DLD1 (cell line): Measurements from ENCODE around the gene IFRD2.

Source experiments
- in situ Hi-C: cut with HindIII; loops from 2 replicates; pipeline ENCODE4 v1.10.0; 2017; ENCODE audit warnings: low sequenced_read_pairs

The IFRD2 gene, protein sequence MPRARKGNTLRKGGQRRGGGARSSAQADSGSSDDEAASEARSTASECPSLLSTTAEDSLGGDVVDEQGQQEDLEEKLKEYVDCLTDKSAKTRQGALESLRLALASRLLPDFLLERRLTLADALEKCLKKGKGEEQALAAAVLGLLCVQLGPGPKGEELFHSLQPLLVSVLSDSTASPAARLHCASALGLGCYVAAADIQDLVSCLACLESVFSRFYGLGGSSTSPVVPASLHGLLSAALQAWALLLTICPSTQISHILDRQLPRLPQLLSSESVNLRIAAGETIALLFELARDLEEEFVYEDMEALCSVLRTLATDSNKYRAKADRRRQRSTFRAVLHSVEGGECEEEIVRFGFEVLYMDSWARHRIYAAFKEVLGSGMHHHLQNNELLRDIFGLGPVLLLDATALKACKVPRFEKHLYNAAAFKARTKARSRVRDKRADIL

DNA sequence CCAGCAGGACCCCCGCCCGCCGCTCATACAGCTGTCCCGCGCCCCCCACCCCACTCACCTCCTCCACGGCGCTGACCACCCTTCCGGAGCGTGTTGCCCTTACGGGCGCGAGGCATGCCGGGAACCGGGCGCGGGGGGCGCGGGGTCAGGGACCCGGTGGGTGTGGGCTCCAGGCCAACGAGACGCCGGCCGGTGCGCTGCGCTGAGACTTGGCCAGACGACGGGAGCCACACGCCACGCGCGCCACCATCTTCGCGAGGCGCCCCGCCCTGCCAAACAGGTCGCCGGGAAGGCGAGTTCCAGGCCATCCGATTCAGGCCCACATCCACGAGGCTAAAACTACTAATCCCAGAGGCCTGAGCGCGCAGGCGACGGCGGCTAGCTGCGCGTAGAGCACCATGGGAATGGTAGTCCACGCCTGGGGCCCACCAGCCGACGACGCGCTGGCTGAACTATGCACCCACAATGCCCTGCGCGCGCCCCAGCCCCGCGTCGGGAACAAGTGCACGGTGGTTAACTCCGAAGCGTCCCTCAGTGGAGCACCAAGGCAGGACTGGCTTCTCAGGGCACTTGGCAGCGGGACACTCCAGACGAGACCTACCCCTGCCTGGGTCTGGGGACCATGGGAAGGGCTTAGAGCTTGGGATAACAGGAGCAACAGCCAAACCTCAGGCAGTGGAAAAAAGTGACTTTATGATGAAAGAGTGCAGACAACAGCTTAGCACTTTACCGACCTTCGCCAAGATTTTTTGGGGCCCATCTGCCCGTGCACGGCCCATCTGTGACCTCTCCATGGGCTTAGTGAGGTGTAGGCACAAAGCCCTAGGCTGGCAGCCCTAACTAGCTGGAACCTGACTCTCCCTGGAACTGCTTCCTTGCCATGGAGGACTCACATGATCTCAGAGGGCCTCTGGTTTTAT lies at the start of gene IFRD2:
TSS of gene IFRD2 (minus strand) at position 271 of the 920 bp plus-strand sequence. CDS start at position 116, 155 bp downstream.
- in situ Hi-C loops: no loop called here

DNA sequence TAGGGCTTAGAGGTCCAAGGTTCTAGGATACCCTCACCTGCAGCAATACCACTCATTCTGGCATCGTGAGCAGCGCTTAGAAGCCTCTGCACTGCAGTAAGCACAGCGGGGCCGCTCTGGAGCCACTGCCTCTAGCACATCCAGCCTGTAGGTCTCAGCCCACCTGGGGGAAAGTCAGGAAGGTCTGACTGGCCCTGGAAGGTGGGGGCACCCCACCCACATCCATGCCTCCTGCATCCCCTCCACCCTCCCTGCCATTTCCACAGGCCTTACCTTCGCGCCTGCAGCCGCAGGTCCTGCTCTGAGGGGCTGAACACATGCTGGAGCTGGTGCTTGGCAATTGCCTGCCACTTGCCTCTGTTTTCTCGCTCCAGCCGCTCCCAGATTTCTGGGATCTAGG lies 49.3 kb upstream of the IFRD2 start:
- in situ Hi-C loops: loop anchor here (25.0 kb wide), 1 partner anchor 1046 kb away; the partner anchor contains the start of genes MANF and RBM15B

DNA sequence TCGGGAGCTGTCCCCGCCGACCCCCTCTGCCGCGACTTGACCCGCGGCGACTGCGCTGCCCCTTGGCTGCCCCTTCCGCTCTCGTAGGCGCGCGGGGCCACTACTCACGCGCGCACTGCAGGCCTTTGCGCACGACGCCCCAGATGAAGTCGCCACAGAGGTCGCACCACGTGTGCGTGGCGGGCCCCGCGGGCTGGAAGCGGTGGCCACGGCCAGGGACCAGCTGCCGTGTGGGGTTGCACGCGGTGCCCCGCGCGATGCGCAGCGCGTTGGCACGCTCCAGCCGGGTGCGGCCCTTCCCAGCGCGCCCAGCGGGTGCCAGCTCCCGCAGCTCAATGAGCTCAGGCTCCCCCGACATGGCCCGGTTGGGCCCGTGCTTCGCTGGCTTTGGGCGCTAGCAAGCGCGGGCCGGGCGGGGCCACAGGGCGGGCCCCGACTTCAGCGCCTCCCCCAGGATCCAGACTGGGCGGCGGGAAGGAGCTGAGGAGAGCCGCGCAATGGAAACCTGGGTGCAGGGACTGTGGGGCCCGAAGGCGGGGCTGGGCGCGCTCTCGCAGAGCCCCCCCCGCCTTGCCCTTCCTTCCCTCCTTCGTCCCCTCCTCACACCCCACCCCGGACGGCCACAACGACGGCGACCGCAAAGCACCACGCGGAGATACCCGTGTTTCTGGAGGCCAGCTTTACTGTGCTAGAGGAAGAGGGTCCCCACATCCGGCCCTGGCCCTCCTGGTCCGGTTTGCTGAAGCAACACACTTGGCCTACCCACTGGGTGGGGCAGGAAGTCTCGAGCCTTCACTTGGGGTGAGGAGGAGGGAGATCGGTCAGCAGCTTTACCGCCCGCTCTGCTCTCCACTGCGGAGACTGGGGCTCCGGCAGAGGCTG lies 48.5 kb upstream of the IFRD2 start, which contains the start of gene RASSF1:
TSS of gene RASSF1 (minus strand) at position 389 of the 882 bp plus-strand sequence. CDS start at position 358, 31 bp downstream.
- in situ Hi-C loops: loop anchor here (25.0 kb wide), 1 partner anchor 1047 kb away; the partner anchor contains the start of genes MANF and RBM15B

DNA sequence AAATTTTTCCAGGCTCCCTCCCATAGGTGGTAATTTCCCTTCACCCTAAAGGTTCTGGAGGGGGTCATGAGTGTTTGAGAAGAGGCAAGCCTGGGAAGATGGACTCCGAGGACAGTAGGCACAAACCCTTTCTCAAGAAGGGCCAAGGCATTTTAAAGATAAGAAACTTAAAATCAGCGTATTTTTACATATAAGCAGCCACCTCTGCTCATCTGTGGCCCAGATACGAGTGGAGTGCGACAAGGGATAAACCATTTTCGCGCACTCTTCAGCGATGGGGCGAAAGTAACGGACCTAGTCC lies 47.9 kb upstream of the IFRD2 start:
- in situ Hi-C loops: loop anchor here (25.0 kb wide), 1 partner anchor 1047 kb away; the partner anchor contains the start of genes MANF and RBM15B

DNA sequence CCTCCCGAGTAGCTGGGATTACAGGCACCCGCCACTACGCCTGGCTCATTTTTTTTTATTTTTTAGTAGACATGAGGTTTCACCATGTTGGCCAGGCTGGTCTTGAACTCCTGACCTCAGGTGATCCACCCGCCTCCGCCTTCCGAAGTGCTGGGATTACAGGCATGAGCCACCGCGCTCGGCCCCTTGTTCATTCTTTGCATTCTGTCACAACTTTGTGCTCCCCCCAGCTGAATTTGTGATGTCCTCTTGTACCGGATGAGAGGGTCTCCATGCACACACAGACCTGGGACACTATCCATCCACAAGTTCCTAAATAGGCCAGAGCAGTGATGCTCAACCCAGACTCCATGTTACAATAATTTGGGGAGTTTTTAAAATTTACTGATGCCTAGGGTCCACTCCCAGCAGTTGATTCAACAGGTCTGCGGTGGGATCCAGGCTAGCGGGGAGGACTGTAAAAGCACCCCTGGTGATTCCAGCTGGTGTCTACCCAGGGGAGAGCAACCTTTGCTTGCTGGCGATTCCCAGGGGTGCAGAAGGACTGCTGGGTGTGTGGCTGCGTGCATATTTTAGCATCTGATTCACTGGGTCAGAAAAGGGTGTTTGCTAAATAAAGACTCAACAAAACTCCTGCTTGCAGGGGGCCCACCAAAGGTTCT lies 47.4 kb upstream of the IFRD2 start:
- in situ Hi-C loops: loop anchor here (25.0 kb wide), 1 partner anchor 1048 kb away; the partner anchor contains the start of genes MANF and RBM15B

DNA sequence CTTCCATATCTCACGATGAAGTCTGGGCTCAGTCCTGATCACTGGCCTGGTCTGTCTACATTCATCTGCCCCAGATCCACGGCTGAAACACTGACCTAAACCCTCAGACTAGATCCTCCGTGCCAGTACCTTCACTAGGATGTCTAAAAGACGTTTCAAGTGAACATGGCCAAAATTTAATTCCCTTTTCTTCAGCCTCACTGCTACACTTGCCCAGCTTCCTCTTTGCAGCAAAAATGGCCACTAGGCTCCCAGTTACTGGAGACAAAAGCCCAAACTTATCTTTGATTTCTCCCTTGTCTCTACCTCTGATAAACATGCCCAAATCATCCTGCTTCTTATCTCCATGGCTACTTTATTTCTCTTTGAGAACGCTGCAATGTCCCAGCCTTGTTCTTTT lies 46.7 kb upstream of the IFRD2 start:
- in situ Hi-C loops: loop anchor here (25.0 kb wide), 1 partner anchor 1048 kb away; the partner anchor contains the start of genes MANF and RBM15B

DNA sequence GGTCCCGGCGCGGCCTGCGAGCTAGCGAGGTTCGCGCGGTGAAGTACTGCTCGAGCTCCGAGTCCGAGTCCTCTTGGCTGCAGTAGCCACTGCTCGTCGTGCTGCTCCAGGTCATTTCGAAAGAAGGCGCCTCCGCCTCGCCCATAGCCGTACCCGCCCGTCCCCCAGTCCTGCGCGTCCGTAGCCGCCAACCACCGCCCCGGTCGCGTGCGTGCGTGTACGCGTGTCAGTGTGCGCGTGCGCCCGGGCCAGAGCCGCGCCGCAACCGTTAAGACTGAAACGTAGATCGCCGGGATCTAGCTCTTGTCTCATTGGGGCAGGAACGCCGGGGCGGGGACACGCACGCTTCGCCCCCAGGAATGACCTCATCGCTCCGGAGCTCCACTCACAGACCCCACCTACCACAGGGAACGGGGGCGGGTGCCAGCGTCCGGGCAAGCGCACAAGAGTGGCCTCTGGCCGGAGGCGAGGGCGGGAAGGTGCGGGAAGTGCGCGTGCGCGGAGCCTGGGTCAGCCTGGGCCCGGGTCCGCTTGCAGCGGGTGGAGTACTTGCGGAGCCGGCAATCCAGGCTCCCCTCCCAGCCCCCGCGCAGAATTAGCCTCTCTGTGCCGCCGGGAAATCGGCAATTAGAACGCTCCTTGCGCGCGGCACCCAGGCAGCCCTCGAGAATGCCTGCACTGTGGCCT lies 45.1 kb upstream of the IFRD2 start:
- in situ Hi-C loops: loop anchor here (25.0 kb wide), 1 partner anchor 1050 kb away; the partner anchor contains the start of genes MANF and RBM15B

DNA sequence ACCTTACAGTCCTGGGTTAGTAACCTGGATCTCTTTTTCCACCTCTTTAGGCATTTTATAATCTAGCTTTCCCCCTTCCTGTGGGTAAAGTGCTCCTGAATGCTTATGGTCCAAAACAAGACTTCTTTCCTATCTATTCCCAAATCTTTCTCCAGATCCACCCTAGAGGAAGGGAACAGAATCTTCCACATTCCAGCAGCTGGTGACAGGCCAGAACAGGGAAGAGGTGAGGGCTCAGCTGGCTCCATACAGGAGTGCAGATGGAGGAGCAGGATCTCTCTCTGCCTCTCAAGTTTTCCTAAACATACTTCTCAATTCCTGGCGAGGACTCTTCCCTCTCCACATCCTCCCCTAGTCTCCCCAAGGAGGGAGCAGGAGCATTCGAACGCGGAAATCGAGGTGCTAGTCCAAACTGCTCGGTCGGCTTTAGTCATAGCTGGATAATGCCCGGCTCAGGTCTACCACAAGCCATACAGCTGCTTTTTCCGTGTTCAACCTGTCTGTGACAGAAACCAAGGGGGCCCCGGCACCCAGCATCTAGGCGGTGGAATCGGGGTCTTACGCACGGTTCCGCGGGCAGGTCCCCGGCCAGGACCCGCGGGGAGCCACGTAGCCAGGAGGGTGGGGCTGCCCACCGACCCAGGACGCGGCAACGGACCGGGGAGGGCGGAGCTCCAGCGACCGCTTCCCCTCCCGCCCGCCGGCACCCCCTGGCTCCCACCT lies 44.4 kb upstream of the IFRD2 start:
- in situ Hi-C loops: loop anchor here (25.0 kb wide), 1 partner anchor 1051 kb away; the partner anchor contains the start of genes MANF and RBM15B

DNA sequence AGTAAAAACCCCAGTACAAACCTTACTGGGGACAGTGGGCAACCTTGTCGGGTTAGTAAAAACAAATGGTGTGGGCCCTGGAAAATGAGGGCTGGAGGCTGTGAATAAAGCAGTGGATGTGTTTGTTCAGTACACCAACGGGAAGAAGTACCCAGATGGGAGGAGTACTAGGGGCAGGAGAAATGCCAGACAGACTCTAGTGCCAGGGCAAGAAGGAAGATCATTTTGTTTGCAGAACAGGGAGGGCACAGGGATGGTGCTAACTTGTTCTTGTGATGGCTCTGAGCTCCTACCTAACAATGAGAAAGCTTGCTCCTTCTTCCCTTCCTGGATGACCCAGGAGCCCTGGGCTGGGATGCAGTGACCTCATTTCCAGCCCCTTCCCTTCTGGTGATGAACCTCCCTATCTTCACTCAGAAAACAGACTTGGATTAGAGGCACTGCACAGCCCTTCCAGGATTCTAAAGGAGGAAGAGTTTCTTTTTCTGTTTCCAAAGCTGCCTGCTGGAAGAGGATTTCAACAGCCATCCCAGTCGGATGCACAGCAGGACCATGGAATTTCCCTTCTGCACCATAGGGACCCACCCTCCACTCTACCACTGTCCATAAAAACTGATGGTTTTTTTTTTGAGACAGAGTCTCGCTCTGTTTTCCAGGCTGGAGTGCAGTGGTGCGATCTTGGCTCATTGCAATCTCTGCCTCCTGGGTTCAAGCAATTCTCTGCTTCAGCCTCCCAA lies 42.3 kb upstream of the IFRD2 start:
- in situ Hi-C loops: loop anchor here (25.0 kb wide), 1 partner anchor 1053 kb away; the partner anchor contains the start of genes MANF and RBM15B

DNA sequence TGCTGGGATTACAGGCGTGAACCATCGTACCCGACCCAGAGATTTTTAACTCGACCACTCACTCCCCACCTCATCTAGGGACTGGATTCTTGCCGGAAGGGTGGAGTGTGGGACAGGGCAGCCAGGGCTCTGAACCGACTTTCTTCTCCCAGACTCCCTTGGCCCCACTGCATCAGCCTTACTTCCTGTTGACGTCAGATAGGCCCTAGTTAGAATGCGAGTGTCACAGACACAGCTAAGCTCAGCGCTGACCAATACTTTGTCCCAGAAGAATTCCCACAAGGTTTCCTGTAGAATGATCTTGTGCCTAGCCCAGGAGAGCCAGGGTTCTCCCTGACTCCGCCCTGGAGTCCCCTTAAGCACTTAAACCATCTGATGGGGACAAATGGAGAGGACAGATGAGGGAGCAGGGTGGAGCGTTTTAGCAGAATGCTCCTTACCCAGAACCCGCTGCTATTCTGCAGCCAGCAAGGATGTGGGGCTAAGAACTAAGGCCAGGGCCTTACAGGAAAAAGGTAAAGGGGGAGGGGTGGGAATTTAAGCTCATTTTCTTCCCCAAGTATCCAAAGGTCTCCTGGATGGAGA lies 41.6 kb upstream of the IFRD2 start:
- in situ Hi-C loops: loop anchor here (25.0 kb wide), 1 partner anchor 1053 kb away; the partner anchor contains the start of genes MANF and RBM15B

DNA sequence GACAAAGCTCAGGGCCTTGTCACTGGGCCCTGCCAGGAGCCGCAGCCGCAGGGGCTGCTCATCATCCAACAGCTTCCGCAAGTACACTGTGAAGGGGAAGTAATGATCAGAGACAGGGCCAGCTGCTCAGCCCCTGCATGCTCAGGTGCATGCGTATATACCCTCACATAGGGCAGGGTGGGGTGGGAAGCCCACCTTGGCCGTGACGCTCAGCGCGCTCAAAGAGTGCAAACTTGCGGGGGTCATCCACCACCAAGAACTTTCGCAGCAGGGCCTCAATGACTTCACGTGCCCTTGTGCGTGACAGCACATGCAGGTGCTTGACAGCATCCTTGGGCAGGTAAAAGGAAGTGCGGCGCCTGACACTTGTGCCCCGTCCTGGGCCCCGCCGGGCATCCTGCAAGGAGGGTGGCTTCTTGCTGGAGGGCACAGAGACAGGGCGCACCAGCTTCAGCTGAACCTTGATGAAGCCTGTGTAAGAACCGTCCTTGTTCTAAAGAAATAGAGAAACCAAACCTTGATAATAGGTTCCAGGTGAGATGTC lies 39.2 kb upstream of the IFRD2 start:
- in situ Hi-C loops: loop anchor here (25.0 kb wide), 1 partner anchor 1056 kb away; the partner anchor contains the start of genes MANF and RBM15B

DNA sequence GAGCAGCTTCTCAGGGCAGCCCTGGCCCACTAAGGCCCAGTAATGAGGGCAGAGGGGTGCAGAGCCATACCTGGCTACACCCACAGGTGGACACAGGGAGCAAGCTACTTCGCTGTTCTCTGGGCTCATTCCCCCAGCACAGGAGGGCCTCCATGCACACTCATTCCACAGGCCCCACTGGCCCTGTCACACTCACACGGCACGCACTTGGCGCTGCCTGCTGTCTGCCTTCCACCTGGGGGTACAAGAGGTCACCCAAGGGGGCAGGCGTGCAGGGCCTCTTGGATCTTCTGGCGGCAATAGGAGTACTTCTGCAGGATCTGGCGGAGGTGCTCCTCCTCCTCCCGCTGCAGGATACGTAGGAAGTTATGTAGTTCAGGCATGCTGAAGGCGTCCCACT lies 38.1 kb upstream of the IFRD2 start:
- in situ Hi-C loops: loop anchor here (25.0 kb wide), 1 partner anchor 1057 kb away; the partner anchor contains the start of genes MANF and RBM15B

DNA sequence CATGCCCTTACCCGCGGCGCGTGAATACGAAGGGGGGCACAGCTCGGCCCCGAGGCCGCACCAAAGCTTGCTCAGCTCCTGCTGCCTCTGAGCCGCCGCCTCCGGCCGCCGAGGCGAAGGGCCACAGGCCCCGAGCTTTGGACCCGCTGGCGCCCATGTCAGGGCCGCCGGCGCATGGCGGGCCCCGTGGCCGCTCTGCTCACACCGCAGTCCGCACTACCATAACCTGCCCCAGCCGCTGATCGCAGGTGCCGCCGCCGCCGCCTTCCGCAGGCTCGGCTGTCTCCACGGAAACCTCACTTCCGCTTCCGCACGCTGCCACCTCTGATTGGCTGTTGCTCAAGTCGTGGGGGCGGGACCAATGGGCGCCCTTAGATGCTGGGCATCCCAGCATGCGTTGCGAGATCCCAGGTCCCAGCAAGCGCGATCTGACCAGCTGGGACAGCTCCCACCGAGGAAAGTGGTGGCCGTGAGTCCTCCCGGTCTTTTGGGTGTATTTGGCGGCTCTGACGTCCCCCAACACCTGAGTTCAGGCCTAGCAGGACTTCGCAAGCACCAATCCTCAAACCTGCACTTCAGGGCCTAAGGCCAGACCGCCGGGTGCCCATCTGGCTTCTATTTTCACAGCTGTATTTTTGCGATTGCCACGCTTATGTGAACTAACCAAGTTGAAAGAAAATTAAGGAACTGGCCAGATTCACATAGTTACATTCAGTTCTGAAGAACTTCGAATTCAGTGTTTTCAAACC lies 35.9 kb upstream of the IFRD2 start, which contains the start of gene TUSC2:
TSS of gene TUSC2 (minus strand) at position 281 of the 749 bp plus-strand sequence. CDS start at position 157, 124 bp downstream.
- in situ Hi-C loops: loop anchor here (25.0 kb wide), 1 partner anchor 1059 kb away; the partner anchor contains the start of genes MANF and RBM15B

DNA sequence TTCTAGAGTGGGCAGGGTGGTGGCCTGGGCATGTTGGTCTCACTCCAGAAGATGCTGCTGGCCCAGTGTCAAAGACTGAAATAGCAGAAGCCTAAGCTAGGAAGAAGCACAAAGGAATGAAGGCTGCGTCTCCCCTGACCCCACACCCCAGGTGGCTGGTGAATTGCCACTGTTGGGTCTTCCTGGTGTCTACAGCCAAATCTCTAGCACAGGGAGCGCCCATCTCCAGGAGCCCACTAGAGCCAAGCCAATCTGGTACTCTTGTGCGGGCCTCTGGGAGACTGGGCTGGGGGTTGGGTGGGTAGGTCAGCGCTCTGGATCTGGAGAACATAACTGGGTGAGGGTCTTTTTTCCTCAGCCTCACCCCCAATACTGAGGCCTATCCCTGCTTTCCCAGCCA lies 34.9 kb upstream of the IFRD2 start:
- in situ Hi-C loops: loop anchor here (25.0 kb wide), 1 partner anchor 1060 kb away; the partner anchor contains the start of genes MANF and RBM15B

DNA sequence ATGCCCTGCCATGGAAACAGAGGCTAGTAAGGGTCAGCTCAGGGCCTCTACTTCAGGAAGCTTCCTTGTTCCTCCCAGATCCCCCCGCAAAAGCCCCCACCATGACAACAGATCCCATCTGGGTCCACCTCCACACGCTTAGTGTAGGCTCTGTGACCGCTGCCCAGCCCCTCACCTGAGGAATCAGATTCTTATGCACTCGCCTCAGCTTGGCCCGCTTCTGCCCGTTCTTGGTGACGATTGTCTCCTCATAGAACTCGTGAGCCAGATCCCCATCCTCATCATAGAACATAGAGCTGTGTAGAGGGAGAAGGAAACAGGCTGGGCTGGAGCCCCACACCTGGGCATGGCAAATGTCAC lies 33.9 kb upstream of the IFRD2 start:
- in situ Hi-C loops: loop anchor here (25.0 kb wide), 1 partner anchor 1061 kb away; the partner anchor contains the start of genes MANF and RBM15B
